ENCODE results near the gene BAZ1A.

Gene BAZ1A

GRCh38 chr14:34875031-34875922 lies at the start of gene BAZ1A:
BAZ1A (minus strand) TSS chr14:34875360; CDS start chr14:34874604, 756 bp downstream.
- DNase-seq (ENCODE audit: low read depth in 2 of 2) = peak; percentile 18 to 19

- DNase-seq (ENCODE audit: low read depth in 2 of 2) = no peak
Measured at GRCh38 chr14:34920339-34920738, 45.2 kb upstream of the BAZ1A start.

- DNase-seq (ENCODE audit: low read depth in 2 of 2) = no peak
Measured at GRCh38 chr14:34913619-34914018, 38.5 kb upstream of the BAZ1A start.

- no peak for DNase-seq (ENCODE audit: low read depth in 2 of 2)
Measured at GRCh38 chr14:34912966-34913365, 37.8 kb upstream of the BAZ1A start.

GRCh38 chr14:34912182-34912581 lies 37.0 kb upstream of the BAZ1A start:
- DNase-seq (ENCODE audit: low read depth in 2 of 2) = no peak

- DNase-seq (ENCODE audit: low read depth in 2 of 2) = no peak
Measured at GRCh38 chr14:34911209-34912150, 36.3 kb upstream of the BAZ1A start.

GRCh38 chr14:34906287-34906686 lies 31.1 kb upstream of the BAZ1A start:
- DNase-seq (ENCODE audit: low read depth in 2 of 2) = no peak

GRCh38 chr14:34895277-34895676 lies 20.1 kb upstream of the BAZ1A start:
- no peak for DNase-seq (ENCODE audit: low read depth in 2 of 2)

- no peak for DNase-seq (ENCODE audit: low read depth in 2 of 2)
Measured at GRCh38 chr14:34890937-34891336, 15.8 kb upstream of the BAZ1A start.

- no peak for DNase-seq (ENCODE audit: low read depth in 2 of 2)
Measured at GRCh38 chr14:34888186-34888585, 13.0 kb upstream of the BAZ1A start.

GRCh38 chr14:34883954-34884353 lies 8.8 kb upstream of the BAZ1A start:
- no peak for DNase-seq (ENCODE audit: low read depth in 2 of 2)

- peak; percentile 30 to 40 for DNase-seq (ENCODE audit: low read depth in 2 of 2)
Measured at GRCh38 chr14:34874386-34875030, 652 bp downstream of the BAZ1A start.

GRCh38 chr14:34873589-34874385 lies 1.4 kb downstream of the BAZ1A start:
- DNase-seq (ENCODE audit: low read depth in 2 of 2) = peak; percentile 76 to 77

- DNase-seq (ENCODE audit: low read depth in 2 of 2) = no peak
Measured at GRCh38 chr14:34872822-34873588, 2.2 kb downstream of the BAZ1A start.

GRCh38 chr14:34867199-34867598 lies 8.0 kb downstream of the BAZ1A start:
- DNase-seq (ENCODE audit: low read depth in 2 of 2) = no peak

- DNase-seq (ENCODE audit: low read depth in 2 of 2) = no peak
Measured at GRCh38 chr14:34865889-34866574, 9.1 kb downstream of the BAZ1A start.

- DNase-seq (ENCODE audit: low read depth in 2 of 2) = no peak
Measured at GRCh38 chr14:34863844-34864243, 11.3 kb downstream of the BAZ1A start.

GRCh38 chr14:34858765-34859164 lies 16.4 kb downstream of the BAZ1A start:
- DNase-seq (ENCODE audit: low read depth in 2 of 2) = no peak

- no peak for DNase-seq (ENCODE audit: low read depth in 2 of 2)
Measured at GRCh38 chr14:34857689-34858449, 17.3 kb downstream of the BAZ1A start.

Data from stimulated activated CD8-positive, alpha-beta memory T cell treated with anti-CD3 and anti-CD28 coated beads, Interleukin-2, amount 100 ng/mL, for 48 hours (primary cell).